GM10266 (cell line): ENCODE results near the gene ERGIC1.

Source experiments
- DNase-seq: peaks from one replicate; pipeline ENCODE4 v3.0.0; 2012; ENCODE audit errors: extremely low spot score
- CTCF ChIP-seq: IDR thresholded peaks from 2 replicates; pipeline ENCODE4 v1.5.1; 2012; ENCODE audit warnings: mild to moderate bottlenecking, low read depth; ENCODE audit not compliant: control insufficient read depth, insufficient read depth; ENCODE audit errors: missing control alignments

The ERGIC1 gene

GRCh38 chr5:172838151-172838875 is 4.3 kb downstream of the ERGIC1 start:
- no peak for TF ChIP-seq CTCF
- DNase-seq = no peak

GRCh38 chr5:172839669-172840431 is 5.8 kb downstream of the ERGIC1 start:
- DNase-seq = no peak
- TF ChIP-seq CTCF = no peak

GRCh38 chr5:172840432-172841154 is 6.5 kb downstream of the ERGIC1 start:
- TF ChIP-seq CTCF = no peak
- no peak for DNase-seq

- no peak for DNase-seq
- TF ChIP-seq CTCF = no peak
Observed at GRCh38 chr5:172841256-172841655, 7.2 kb downstream of the ERGIC1 start.

GRCh38 chr5:172843825-172844576 is 9.9 kb downstream of the ERGIC1 start:
- TF ChIP-seq CTCF = no peak
- no peak for DNase-seq

- no peak for DNase-seq
- TF ChIP-seq CTCF = no peak
Observed at GRCh38 chr5:172844577-172844838, 10.5 kb downstream of the ERGIC1 start.

GRCh38 chr5:172845154-172845553 is 11.1 kb downstream of the ERGIC1 start:
- DNase-seq = no peak
- no peak for TF ChIP-seq CTCF
